Measurements from ENCODE around the gene PGK2.

DNA sequence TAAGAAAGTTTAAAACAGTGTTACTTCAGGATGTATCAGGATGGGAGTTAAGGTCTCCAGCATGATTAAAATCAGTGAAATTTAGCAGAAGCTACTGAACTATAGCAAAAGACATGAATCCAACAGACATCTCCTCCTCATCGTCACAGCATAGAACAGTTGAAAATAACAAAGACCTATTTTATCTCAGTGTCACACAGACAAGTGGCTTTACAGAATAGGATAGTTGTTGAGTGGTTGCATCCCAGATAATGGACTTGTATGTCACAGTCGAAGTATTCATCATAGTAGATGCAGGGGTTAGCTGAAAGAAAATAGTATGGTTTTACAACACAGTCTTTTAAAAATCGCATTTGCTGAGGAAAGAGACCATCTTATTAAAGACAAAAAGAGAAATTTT, 48.1 kb upstream of the PGK2 start:
- no peak for TF ChIP-seq POLR2A (IDR thresholded peaks at IDR 0.05)
- TF ChIP-seq, protein P1, sequence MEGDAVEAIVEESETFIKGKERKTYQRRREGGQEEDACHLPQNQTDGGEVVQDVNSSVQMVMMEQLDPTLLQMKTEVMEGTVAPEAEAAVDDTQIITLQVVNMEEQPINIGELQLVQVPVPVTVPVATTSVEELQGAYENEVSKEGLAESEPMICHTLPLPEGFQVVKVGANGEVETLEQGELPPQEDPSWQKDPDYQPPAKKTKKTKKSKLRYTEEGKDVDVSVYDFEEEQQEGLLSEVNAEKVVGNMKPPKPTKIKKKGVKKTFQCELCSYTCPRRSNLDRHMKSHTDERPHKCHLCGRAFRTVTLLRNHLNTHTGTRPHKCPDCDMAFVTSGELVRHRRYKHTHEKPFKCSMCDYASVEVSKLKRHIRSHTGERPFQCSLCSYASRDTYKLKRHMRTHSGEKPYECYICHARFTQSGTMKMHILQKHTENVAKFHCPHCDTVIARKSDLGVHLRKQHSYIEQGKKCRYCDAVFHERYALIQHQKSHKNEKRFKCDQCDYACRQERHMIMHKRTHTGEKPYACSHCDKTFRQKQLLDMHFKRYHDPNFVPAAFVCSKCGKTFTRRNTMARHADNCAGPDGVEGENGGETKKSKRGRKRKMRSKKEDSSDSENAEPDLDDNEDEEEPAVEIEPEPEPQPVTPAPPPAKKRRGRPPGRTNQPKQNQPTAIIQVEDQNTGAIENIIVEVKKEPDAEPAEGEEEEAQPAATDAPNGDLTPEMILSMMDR (IDR thresholded peaks at IDR 0.05), result no peak
- no peak for TF ChIP-seq EP300 (IDR thresholded peaks at IDR 0.05)
